Erythroblast (primary cell): ENCODE results near the gene CRAT.

ENCODE experiments used
- DNase-seq, 2 experiments: peaks; one replicate each; lab custom pipeline; 2025; lab: John Stamatoyannopoulos, UW
- GATA1 ChIP-seq: IDR thresholded peaks from 2 replicates; pipeline ENCODE4 v1.6.1; 2011; ENCODE audit warnings: low read depth, mild to moderate bottlenecking, control low read depth, low read length, moderate library complexity
- POLR2A ChIP-seq: IDR thresholded peaks from 2 replicates; pipeline ENCODE4 v1.6.1; 2011; ENCODE audit warnings: mild to moderate bottlenecking, low read length

Gene CRAT

GRCh38 chr9:129142138-129142935 is 31.7 kb upstream of the CRAT start:
- no peak for TF ChIP-seq POLR2A
- no peak for TF ChIP-seq GATA1

GRCh38 chr9:129141066-129142041 is 30.8 kb upstream of the CRAT start:
- TF ChIP-seq POLR2A (peak; percentile 16), GATA1 (no peak)
- peak; percentile 30 to 31 for DNase-seq

More at GRCh38 chr9:129142138-129142935, 31.7 kb upstream of the CRAT start:
- no peak for DNase-seq

GRCh38 chr9:129140397-129141065 is 29.9 kb upstream of the CRAT start:
- DNase-seq, result peak; percentile 36 to 45
- TF ChIP-seq POLR2A (no peak), GATA1 (no peak)

- no peak for TF ChIP-seq POLR2A
- no peak for TF ChIP-seq GATA1
Measured at GRCh38 chr9:129139993-129140396, 29.4 kb upstream of the CRAT start.

GRCh38 chr9:129139233-129139992 is 28.8 kb upstream of the CRAT start:
- peak; percentile 82 to 89 for DNase-seq
- TF ChIP-seq GATA1, result no peak
- TF ChIP-seq POLR2A, result no peak

More at GRCh38 chr9:129139993-129140396, 29.4 kb upstream of the CRAT start:
- peak; percentile 64 to 65 for DNase-seq

GRCh38 chr9:129138476-129139232 is 28.1 kb upstream of the CRAT start:
- DNase-seq, result no peak

GRCh38 chr9:129138144-129138462 is 27.5 kb upstream of the CRAT start:
- TF ChIP-seq POLR2A (no peak), GATA1 (no peak)
- no peak for DNase-seq

More at GRCh38 chr9:129138476-129139232, 28.1 kb upstream of the CRAT start:
- TF ChIP-seq POLR2A, result no peak

- no peak for DNase-seq
- TF ChIP-seq GATA1, result no peak
- no peak for TF ChIP-seq POLR2A
Measured at GRCh38 chr9:129137292-129138143, 26.9 kb upstream of the CRAT start.

GRCh38 chr9:129136446-129137035 is 25.9 kb upstream of the CRAT start:
- no peak for TF ChIP-seq POLR2A
- no peak for TF ChIP-seq GATA1
- no peak for DNase-seq

GRCh38 chr9:129135476-129135875 is 24.9 kb upstream of the CRAT start:
- TF ChIP-seq POLR2A (no peak), GATA1 (no peak)

GRCh38 chr9:129133082-129133481 is 22.5 kb upstream of the CRAT start:
- no peak for DNase-seq
- TF ChIP-seq GATA1, result no peak
- no peak for TF ChIP-seq POLR2A

More at GRCh38 chr9:129135476-129135875, 24.9 kb upstream of the CRAT start:
- no peak for DNase-seq
